ENCODE results near the gene PCDHGA11.
"Not testable (repeated sequence)": the region's sequence is repeated elsewhere in the genome, so short reads cannot be mapped to it uniquely, and the experiment has no call there.

Gene PCDHGA11

DNA sequence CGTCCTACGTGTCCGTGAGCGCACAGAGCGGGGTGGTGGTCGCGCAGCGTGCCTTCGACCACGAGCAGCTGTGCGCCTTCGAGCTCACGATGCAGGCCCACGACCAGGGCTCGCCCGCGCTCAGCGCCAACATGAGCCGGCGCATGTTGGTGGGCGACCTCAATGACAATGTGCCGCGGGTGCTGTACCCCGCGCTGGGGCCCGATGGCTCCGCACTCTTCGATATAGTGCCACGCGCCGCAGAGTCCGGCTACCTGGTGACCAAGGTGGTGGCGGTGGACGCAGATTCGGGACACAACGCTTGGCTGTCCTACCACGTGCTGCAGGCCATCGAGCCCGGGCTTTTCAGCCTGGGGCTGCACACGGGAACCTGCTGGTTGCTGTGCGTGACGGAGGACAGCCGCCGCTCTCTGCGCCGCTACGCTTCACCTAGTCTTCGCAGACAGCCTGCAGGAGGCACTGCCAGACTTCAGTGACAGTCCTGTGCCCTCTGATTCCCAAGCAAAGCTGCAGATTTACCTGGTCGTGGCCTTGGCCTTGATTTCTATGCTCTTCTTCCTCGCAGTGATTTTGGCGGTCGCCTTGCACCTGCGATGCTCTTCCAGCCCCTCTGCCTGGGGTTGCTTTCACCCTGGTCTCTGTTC lies 7.1 kb downstream of the PCDHGA11 start:
- TF ChIP-seq POLR2AphosphoS5 (IDR thresholded peaks at IDR 0.05; ENCODE audit: low read depth): no peak
- TF ChIP-seq REST (IDR thresholded peaks at IDR 0.05; ENCODE audit: insufficient replicate concordance, low read depth): no peak
- TF ChIP-seq SPI1 (IDR thresholded peaks at IDR 0.05; ENCODE audit: borderline replicate concordance, low read depth): no peak
- TF ChIP-seq GABPA (IDR thresholded peaks at IDR 0.05; ENCODE audit: low read depth): no peak
- TF ChIP-seq CTCF (IDR thresholded peaks at IDR 0.05; ENCODE audit: insufficient read depth, low read length): no peak
- no peak for DNase-seq (ENCODE audit: low read depth in 1 of 2, low spot score in 1 of 2)
- no peak overlapping the region for H3K27ac ChIP-seq (replicated peaks)
- peaks cover 4% of the 10 kb centered on the region for H3K27me3 ChIP-seq (ENCODE audit: insufficient read depth, poor library complexity, severe bottlenecking)
- H3K4me3 ChIP-seq (replicated peaks; ENCODE audit: insufficient read depth, low read length): no peak overlapping the region

- TF ChIP-seq GABPA (IDR thresholded peaks at IDR 0.05; ENCODE audit: low read depth) (no peak), CTCF (IDR thresholded peaks at IDR 0.05; ENCODE audit: insufficient read depth, low read length) (no peak), POLR2AphosphoS5 (IDR thresholded peaks at IDR 0.05; ENCODE audit: low read depth) (no peak), REST (IDR thresholded peaks at IDR 0.05; ENCODE audit: insufficient replicate concordance, low read depth) (no peak), SPI1 (IDR thresholded peaks at IDR 0.05; ENCODE audit: borderline replicate concordance, low read depth) (no peak)
- no peak within 1 kb of the TSS for H3K4me3 ChIP-seq (replicated peaks; ENCODE audit: insufficient read depth, low read length)
- H3K27me3 ChIP-seq (ENCODE audit: insufficient read depth, poor library complexity, severe bottlenecking): no peaks in the 10 kb centered on the region
- no peak within 1 kb of the TSS for H3K27ac ChIP-seq (replicated peaks)
- peak in 1 of 2 experiments; percentile 46 for DNase-seq (ENCODE audit: low read depth in 1 of 2, low spot score in 1 of 2)
Observed at GRCh38 chr5:141430332-141431113, 9.7 kb downstream of the PCDHGA11 start, which contains the start of gene PCDHGA12. Gene PCDHGA12 (plus strand): TSS chr5:141430507. CDS start chr5:141430760, 253 bp downstream.

- no peak for TF ChIP-seq REST (IDR thresholded peaks at IDR 0.05; ENCODE audit: insufficient replicate concordance, low read depth)
- H3K4me3 ChIP-seq (replicated peaks; ENCODE audit: insufficient read depth, low read length): no peak overlapping the region
- DNase-seq (ENCODE audit: low read depth in 1 of 2, low spot score in 1 of 2): no peak
Observed at GRCh38 chr5:141431286-141431685, 10.4 kb downstream of the PCDHGA11 start.

GRCh38 chr5:141432308-141432707 lies 11.5 kb downstream of the PCDHGA11 start:
- not testable (repeated sequence) for H3K27me3 ChIP-seq (ENCODE audit: insufficient read depth, poor library complexity, severe bottlenecking); H3K4me3 ChIP-seq (replicated peaks; ENCODE audit: insufficient read depth, low read length); DNase-seq (ENCODE audit: low read depth in 1 of 2, low spot score in 1 of 2); H3K27ac ChIP-seq (replicated peaks)

More at GRCh38 chr5:141431286-141431685, 10.4 kb downstream of the PCDHGA11 start:
- Histone ChIP-seq H3K27ac (replicated peaks) (no peak overlapping the region), H3K27me3 (ENCODE audit: insufficient read depth, poor library complexity, severe bottlenecking) (no peaks in the 10 kb centered on the region)

DNA sequence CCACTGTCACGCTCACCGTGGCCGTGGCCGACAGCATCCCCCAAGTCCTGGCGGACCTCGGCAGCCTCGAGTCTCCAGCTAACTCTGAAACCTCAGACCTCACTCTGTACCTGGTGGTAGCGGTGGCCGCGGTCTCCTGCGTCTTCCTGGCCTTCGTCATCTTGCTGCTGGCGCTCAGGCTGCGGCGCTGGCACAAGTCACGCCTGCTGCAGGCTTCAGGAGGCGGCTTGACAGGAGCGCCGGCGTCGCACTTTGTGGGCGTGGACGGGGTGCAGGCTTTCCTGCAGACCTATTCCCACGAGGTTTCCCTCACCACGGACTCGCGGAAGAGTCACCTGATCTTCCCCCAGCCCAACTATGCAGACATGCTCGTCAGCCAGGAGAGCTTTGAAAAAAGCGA lies 11.9 kb downstream of the PCDHGA11 start:
- not testable (repeated sequence) for H3K4me3 ChIP-seq (replicated peaks; ENCODE audit: insufficient read depth, low read length); H3K27me3 ChIP-seq (ENCODE audit: insufficient read depth, poor library complexity, severe bottlenecking); DNase-seq (ENCODE audit: low read depth in 1 of 2, low spot score in 1 of 2); H3K27ac ChIP-seq (replicated peaks)

All from HL-60 (cell line).